ENCODE data around the gene PGPEP1.

Gene PGPEP1

DNA sequence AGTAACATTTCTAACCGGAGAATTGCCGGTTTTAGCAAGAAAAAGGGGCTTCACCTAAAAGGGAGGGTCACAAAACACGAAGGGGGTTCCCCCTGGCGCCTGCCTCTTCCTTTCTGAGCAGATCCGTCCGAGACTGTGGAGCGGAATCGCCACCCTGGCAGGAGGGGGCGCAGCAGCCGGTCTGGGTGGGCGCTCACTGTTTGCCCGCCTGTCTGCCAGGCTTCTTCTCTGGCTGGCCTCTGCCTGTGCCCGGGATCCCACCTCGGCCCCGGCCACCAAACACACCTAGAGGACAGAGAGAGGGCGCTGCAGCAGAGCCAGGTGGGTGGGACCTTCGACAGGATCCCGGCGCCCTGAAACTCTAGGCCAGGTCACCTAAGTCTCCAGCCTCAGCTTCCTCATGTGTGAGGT, 33.1 kb upstream of the PGPEP1 start:
- TF ChIP-seq, protein P1, sequence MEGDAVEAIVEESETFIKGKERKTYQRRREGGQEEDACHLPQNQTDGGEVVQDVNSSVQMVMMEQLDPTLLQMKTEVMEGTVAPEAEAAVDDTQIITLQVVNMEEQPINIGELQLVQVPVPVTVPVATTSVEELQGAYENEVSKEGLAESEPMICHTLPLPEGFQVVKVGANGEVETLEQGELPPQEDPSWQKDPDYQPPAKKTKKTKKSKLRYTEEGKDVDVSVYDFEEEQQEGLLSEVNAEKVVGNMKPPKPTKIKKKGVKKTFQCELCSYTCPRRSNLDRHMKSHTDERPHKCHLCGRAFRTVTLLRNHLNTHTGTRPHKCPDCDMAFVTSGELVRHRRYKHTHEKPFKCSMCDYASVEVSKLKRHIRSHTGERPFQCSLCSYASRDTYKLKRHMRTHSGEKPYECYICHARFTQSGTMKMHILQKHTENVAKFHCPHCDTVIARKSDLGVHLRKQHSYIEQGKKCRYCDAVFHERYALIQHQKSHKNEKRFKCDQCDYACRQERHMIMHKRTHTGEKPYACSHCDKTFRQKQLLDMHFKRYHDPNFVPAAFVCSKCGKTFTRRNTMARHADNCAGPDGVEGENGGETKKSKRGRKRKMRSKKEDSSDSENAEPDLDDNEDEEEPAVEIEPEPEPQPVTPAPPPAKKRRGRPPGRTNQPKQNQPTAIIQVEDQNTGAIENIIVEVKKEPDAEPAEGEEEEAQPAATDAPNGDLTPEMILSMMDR (IDR thresholded peaks at IDR 0.05; ENCODE audit: low read depth, low read length): peak; percentile 2
- in situ Hi-C loops (cut with HindIII; ENCODE audit: low sequenced_read_pairs): no loop called here
- H3K4me3 ChIP-seq (ENCODE audit: low read depth, low read length): no peak overlapping the region
- no peak for DNase-seq (ENCODE audit: low read depth, low spot score)

DNA sequence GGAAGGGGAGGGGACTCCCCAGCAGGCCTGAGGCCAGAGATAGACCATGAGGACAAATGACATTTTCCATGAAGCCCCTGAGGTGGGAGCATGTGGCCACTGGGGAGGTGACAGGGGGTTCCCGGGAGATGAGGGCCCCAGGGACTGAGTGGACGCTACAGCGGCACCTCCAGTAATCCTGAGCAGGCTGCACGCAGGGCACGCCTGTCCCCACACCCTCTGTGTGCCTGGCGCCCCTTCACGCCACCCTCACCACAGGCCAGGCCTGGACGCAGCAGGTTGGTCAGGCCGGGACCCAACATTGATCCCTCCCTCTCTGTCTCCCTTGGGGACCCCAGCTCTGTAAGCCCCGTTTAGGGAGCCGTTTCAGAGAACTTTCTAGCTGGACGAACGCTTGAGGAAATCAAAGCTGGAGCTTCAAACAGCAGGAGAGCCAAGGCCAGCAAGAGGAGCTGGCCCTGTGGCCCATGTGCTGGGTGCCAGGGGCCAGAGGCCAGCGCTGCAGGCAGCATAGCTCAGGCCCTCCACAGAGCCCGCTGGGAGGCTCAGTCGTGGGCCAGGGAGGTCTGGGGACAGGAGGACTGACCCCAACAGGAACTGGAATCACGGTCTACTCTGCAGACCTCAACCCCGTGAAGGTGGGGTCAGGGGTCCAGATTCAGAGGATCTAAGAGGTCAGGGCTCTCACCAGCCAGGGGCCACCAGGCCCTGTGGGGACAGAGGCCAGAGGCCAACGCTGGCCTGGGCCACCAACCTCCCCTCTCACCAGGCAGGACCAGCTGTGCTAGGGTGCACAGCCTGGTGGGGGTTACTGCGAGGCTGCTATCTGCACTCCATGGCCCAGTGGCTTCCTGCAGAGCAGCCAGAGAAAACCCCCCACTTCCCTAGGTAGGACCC, 32.1 kb upstream of the PGPEP1 start:
- no peak for DNase-seq (ENCODE audit: low read depth, low spot score)
- in situ Hi-C loops (cut with HindIII; ENCODE audit: low sequenced_read_pairs): no loop called here
- no peak overlapping the region for H3K4me3 ChIP-seq (ENCODE audit: low read depth, low read length)
- TF ChIP-seq, protein P1 (IDR thresholded peaks at IDR 0.05; ENCODE audit: low read depth, low read length): no peak

DNA sequence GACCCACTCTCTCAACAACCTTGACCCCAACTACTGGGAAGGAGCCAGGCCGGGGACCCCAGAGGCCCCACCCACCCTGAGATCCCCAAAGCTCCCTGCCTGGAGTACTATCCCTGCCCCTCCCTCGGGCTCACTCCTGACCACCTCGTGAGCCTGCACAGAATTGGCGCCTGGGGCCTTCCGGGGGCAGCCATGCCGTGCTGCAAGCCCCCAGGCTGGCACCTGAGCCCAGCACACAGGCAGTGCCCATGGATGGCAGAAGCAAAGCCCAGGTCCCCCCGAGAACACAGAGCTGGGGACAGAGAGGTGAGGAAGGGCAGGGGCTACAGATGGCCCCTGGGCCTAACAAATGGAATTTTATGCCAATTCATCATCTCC, 31.5 kb upstream of the PGPEP1 start:
- H3K4me3 ChIP-seq (ENCODE audit: low read depth, low read length): no peak overlapping the region
- in situ Hi-C loops (cut with HindIII; ENCODE audit: low sequenced_read_pairs): no loop called here
- DNase-seq (ENCODE audit: low read depth, low spot score): no peak
- TF ChIP-seq, protein P1 (IDR thresholded peaks at IDR 0.05; ENCODE audit: low read depth, low read length): no peak

DNA sequence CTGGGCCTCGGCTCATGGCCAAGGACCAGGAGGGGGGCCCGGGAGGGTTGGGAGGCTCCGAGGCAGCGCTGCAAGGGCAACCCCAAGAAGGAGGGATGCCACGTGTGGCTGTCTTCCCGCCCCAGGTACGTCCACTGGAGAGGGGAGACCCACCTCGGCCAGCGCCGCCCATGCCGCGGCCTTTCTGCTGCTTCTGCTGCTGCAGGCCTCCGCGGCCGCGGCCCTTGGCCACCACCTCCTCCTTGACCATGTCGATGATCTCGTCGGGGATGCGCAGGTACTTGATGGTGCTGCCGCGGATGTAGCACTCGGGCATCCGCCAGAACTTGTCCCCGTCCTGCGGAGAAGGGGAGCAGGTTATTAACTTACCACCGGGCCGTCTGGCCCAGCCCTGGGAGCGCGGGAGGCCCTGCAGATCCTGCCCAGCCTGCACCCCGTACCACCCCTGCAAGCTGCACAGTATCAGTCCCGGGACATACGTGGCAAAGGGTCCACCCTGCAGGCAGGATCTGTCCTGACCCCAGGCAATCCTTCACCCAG, 30.8 kb upstream of the PGPEP1 start:
- in situ Hi-C loops (cut with HindIII; ENCODE audit: low sequenced_read_pairs): no loop called here
- TF ChIP-seq, protein P1 (IDR thresholded peaks at IDR 0.05; ENCODE audit: low read depth, low read length): no peak
- H3K4me3 ChIP-seq (ENCODE audit: low read depth, low read length): no peak overlapping the region
- DNase-seq (ENCODE audit: low read depth, low spot score): no peak

DNA sequence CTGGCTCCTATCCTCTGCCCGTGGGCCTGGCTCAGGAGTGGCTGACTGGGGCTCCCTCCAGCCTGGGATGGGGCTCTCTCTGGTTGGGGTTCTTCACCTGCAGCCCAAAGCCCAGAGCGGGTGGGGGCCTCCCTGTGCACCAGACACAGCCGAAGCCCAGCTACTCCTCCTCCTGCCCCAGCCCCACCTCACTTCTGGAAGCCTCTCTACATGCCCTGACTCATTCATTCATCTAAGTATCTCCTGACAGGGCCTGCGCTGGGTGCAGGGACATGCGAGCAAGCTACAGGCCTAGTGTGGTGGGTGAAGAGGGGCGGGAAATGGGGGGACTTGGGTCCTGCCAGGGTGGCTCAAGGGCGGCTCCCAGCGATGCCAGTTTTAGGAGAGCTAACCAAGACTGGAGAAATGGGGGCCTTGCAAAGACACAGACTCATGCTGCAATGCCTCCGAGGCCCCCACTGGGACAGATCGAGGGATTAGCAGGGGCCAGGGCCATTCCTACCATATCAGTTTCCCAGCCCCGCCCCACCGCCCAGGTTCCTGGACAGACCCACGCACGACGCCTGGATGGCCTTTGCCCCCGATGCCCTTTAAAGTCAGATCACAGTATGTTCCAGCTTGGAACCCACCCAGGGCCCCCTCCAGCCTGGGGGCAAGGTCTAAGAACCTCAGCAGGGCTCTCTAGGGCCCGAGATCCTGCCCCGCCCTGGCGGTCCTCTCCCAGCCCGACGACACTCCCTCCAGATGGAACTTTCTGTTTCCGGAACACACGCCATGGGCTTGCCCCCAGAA, 30.1 kb upstream of the PGPEP1 start:
- DNase-seq (ENCODE audit: low read depth, low spot score): no peak
- TF ChIP-seq, protein P1 (IDR thresholded peaks at IDR 0.05; ENCODE audit: low read depth, low read length): no peak
- H3K4me3 ChIP-seq (ENCODE audit: low read depth, low read length): no peak overlapping the region
- in situ Hi-C loops (cut with HindIII; ENCODE audit: low sequenced_read_pairs): no loop called here

DNA sequence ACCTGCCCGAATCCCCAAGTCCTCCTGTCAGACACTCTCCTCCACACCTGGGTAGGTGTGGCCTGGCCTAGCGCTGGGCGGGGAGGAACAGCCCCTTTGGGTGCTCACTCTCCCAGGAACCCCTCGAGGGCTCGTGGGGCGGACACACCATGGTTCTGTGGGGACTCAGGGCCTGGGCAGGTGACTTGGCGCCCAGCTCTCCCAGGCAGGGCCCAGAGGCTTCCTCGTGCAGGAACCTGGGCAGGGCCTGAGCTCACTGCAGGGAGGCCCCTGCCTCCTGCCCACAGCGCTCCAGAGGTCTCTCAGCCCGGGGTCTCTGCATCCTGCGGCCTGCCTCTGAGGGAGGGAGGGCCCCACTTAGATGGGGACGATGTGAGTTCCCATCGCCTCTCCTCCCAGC, 29.4 kb upstream of the PGPEP1 start:
- in situ Hi-C loops (cut with HindIII; ENCODE audit: low sequenced_read_pairs): no loop called here
- TF ChIP-seq, protein P1 (IDR thresholded peaks at IDR 0.05; ENCODE audit: low read depth, low read length): no peak
- H3K4me3 ChIP-seq (ENCODE audit: low read depth, low read length): no peak overlapping the region
- DNase-seq (ENCODE audit: low read depth, low spot score): no peak
